Activated B cell treated with CpG ODN at 0.5 μM for 24 hours (primary cell): ENCODE measurements around the gene EVL. TPM values are rescaled to one million over a fixed set of nuclear protein-coding genes. Genes with fewer than 3 reads are reported as not detected.

Experiments
- ATAC-seq: fragments of 200-7000 bp; cut with Tn5 transposase; one replicate; pipeline ENCODE4 v1.10.0; 2021; ENCODE audit warnings: low read depth, mild to moderate bottlenecking, moderate library complexity
- CTCF ChIA-PET: fragments of 350-600 bp; sonication (Branson Sonifier 250); formaldehyde crosslinking; loops from one replicate; lab custom pipeline; 2021; ENCODE audit warnings: antibody characterized with exemption; lab: Charles Lee
- POLR2A ChIA-PET: fragments of 350-600 bp; sonication (Branson Sonifier 250); formaldehyde crosslinking; loops from one replicate; lab custom pipeline; 2021; ENCODE audit warnings: antibody characterized with exemption; lab: Charles Lee
- DNase-seq: peaks from one replicate; pipeline ENCODE4 v3.0.0; 2022
- H3K27ac Mint-ChIP-seq: one replicate; pipeline ENCODE4 v1.8.0; 2020; ENCODE audit warnings: mixed read lengths
- H3K27me3 Mint-ChIP-seq: one replicate; pipeline ENCODE4 v1.8.0; 2021; ENCODE audit warnings: mixed read lengths
- H3K36me3 Mint-ChIP-seq: one replicate; pipeline ENCODE4 v1.8.0; 2021; ENCODE audit warnings: low read depth, mixed read lengths
- H3K4me1 Mint-ChIP-seq: one replicate; pipeline ENCODE4 v1.8.0; 2021; ENCODE audit warnings: mixed read lengths
- H3K4me3 Mint-ChIP-seq: one replicate; pipeline ENCODE4 v1.8.0; 2020; ENCODE audit warnings: mild to moderate bottlenecking, mixed read lengths
- H3K9me3 Mint-ChIP-seq: one replicate; pipeline ENCODE4 v1.8.0; 2020; ENCODE audit warnings: mixed read lengths
- CTCF ChIP-seq: fragments of 200-600 bp; IDR thresholded peaks from one replicate; pipeline ENCODE4 v1.8.0; 2022; ENCODE audit warnings: antibody characterized with exemption, mild to moderate bottlenecking
- intact Hi-C: fragments of 100-400 bp; cut with micrococcal nuclease; formaldehyde crosslinking; loops from one replicate; pipeline ENCODE4 v1.15.1; 2024
- total RNA-seq: library from RNA; stranded (reverse); gene quantifications from 2 replicates; pipeline ENCODE4 v1.2.3, GENCODE V29; 2022

The EVL gene
- total RNA-seq, 1 donor from 2014 or later: 272 TPM

DNA sequence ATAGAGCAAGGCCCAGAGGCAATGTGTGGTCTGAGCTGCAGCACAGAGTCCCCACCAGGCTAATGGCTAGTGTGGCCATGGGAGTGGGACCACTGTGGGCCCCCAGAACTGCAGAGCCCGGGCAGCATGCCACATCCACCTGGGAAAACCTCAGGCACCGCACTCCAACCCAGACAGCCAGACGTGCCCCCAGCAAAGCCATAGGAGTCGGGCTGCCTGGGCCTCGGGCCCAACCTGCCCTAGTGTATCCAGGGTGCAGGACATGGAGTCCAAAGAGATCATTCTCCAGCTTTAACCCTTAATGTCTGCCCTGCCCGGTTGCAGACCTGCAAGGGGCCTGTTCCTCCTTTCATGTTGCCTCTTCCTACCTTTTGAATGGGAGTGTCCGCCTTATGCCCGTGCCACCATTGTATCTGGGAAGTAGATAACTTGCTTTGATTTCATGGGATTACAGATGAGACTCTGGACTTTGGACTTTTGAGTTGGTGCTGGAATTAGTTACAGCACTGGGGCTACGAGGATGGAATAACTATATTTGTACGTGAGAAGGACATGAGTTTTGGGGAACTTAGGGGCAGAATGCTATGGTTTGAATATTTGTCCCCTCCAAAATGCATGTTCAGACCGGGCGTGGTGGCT is 123.3 kb downstream of the EVL start:
- Mint-ChIP-seq H3K27ac (no peak overlapping the region), H3K4me3 (no peak overlapping the region), H3K27me3 (no peaks in the 10 kb centered on the region), H3K9me3 (no peaks in the 10 kb centered on the region), H3K4me1 (peaks cover 5% of the 10 kb centered on the region), H3K36me3 (no peaks in the 10 kb centered on the region)
- intact Hi-C loops: no loop called here
- POLR2A ChIA-PET: interaction anchor here (1.0 kb wide), 1 partner anchor 22 kb away, joined by 4 read pairs; no protein-coding TSS in a partner anchor
- CTCF ChIA-PET: no interaction called here
- no peak for DNase-seq
- ATAC-seq: no peak
- TF ChIP-seq CTCF: no peak

DNA sequence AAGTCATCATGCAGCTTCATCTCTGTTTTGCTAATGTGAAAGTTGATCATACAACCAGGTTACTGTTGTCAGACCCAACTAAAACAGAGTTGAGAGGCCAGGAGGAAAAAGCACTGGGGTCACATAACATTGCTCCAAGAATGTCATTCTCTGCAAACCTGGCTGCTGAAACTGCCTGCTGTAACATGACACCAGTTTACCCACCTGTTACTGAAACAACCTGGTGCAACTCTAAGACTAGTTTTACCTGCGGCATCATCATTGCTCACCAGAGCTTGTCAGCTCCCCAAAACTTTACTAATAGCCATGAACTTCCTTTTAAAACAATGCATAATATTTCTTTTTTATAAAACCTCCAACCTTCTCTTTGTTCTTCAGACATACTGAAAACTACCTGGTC is 124.9 kb downstream of the EVL start:
- H3K27me3 Mint-ChIP-seq: no peaks in the 10 kb centered on the region
- H3K27ac Mint-ChIP-seq: no peak overlapping the region
- peaks cover 5% of the 10 kb centered on the region for H3K4me1 Mint-ChIP-seq
- ATAC-seq (no peak), DNase-seq (no peak)
- H3K4me3 Mint-ChIP-seq: no peak overlapping the region
- H3K9me3 Mint-ChIP-seq: no peaks in the 10 kb centered on the region
- intact Hi-C loops: loop anchor here (5.0 kb wide), 1 partner anchor 458 kb away; no protein-coding TSS in a partner anchor
- H3K36me3 Mint-ChIP-seq: no peaks in the 10 kb centered on the region
- ChIA-PET POLR2A (no interaction called here), CTCF (interaction anchor here (1.5 kb wide), 1 partner anchor 207 kb away, joined by 4 read pairs; no protein-coding TSS in a partner anchor)
- TF ChIP-seq CTCF: no peak

DNA sequence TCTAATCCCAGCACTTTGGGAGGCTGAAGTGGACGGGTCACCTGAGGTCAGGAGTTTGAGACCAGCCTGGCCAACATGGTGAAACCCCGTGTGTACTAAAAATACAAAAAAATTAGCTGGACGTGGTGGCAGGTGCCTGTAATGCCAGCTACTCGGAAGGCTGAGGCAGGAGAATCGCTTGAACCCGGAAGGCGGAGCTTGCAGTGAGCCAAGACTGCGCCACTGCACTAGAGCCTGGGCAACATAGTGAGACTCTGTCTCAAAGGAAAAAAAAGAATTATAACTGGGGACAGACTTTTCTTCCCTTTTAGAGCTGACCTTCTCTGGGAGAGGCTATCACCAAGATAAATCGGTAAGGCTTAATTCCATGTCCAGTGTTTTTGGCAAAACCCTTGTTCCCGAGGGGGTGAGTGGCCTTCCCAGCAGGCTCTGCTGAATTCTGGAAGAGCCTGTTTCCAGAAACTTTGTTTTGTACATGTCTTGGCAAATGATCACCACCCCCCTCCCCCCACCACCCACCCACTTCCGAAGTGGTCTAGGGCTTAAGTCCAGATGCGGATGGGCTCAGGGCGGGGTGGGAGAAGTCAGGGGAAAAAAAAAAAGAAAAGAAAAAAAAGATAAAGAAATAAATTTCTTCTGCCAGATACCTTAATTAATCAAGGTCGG is 126.5 kb downstream of the EVL start:
- TF ChIP-seq CTCF: no peak
- H3K4me1 Mint-ChIP-seq: peaks cover 5% of the 10 kb centered on the region

GRCh38 chr14:100192250-100192671 is 127.0 kb downstream of the EVL start:
- Mint-ChIP-seq H3K36me3 (no peaks in the 10 kb centered on the region), H3K4me1 (peaks cover 5% of the 10 kb centered on the region), H3K27me3 (no peaks in the 10 kb centered on the region), H3K27ac (peak overlapping the region; percentile 85), H3K9me3 (no peaks in the 10 kb centered on the region), H3K4me3 (peak overlapping the region; percentile 75)
- no peak for TF ChIP-seq CTCF
- POLR2A ChIA-PET: interaction anchor here (0.6 to 2.2 kb wide), 19 partner anchors 12 to 508 kb away, joined by 3 to 18 read pairs (median 5); partner anchors contain the start of genes CYP46A1, DEGS2 and EVL
- DNase-seq (no peak), ATAC-seq (no peak)
- intact Hi-C loops: loop anchor here (1.0 to 5.0 kb wide), 4 partner anchors 45 to 509 kb away; partner anchors contain the start of gene EVL
- CTCF ChIA-PET: interaction anchor here (0.9 to 3.1 kb wide), 26 partner anchors 23 to 209 kb away, joined by 3 to 36 read pairs (median 6); partner anchors contain the start of genes DEGS2 and EVL

More for the DNA sequence above, 126.5 kb downstream of the EVL start:
- DNase-seq (no peak), ATAC-seq (no peak)
- ChIA-PET POLR2A (interaction anchor here (0.6 to 2.2 kb wide), 6 partner anchors 13 to 122 kb away, joined by 3 to 18 read pairs (median 5); partner anchors contain the start of gene DEGS2), CTCF (interaction anchor here (1.1 to 3.1 kb wide), 12 partner anchors 34 to 209 kb away, joined by 3 to 36 read pairs (median 8); partner anchors contain the start of gene EVL)
- no peaks in the 10 kb centered on the region for H3K9me3 Mint-ChIP-seq
- intact Hi-C loops: loop anchor here (1.0 to 5.0 kb wide), 4 partner anchors 44 to 509 kb away; partner anchors contain the start of gene EVL
- no peaks in the 10 kb centered on the region for H3K27me3 Mint-ChIP-seq
- H3K4me3 Mint-ChIP-seq: no peak overlapping the region
- no peaks in the 10 kb centered on the region for H3K36me3 Mint-ChIP-seq
- H3K27ac Mint-ChIP-seq: no peak overlapping the region
